Thymus (tissue), 11 donors: Measurements from ENCODE around the gene CPPED1. TPM values are rescaled to one million over a fixed set of nuclear protein-coding genes. Genes with fewer than 3 reads are reported as not detected.

Experiments used
- DNase-seq, 9 donors: peaks; one replicate each; pipeline ENCODE4 v3.0.0-alpha.2; 2013; ENCODE audit warnings: low spot score in 9 of 9, low read depth in 6 of 9, missing footprints in 1 of 9
- H3K27ac ChIP-seq, 2 donors: one replicate each; pipeline ENCODE4 v1.5.1; 2013; ENCODE audit warnings: control low read depth in 1 of 2, low read depth in 1 of 2, low read length in 1 of 2, mild to moderate bottlenecking in 1 of 2, moderate library complexity in 1 of 2
- H3K27me3 ChIP-seq, 2 donors: one replicate each; pipeline ENCODE4 v1.5.1; 2013; ENCODE audit warnings: low read length in 1 of 2; ENCODE audit not compliant: control insufficient read depth in 2 of 2, insufficient read depth in 1 of 2
- H3K36me3 ChIP-seq, 2 donors: one replicate each; pipeline ENCODE4 v1.5.1; 2013; ENCODE audit warnings: low read length in 1 of 2, mild to moderate bottlenecking in 1 of 2, moderate library complexity in 1 of 2; ENCODE audit not compliant: control insufficient read depth in 2 of 2, insufficient read depth in 2 of 2
- H3K4me1 ChIP-seq, 2 donors: one replicate each; pipeline ENCODE4 v1.5.1; 2013; ENCODE audit warnings: low read length in 2 of 2; ENCODE audit not compliant: control insufficient read depth in 2 of 2, insufficient read depth in 2 of 2
- H3K4me3 ChIP-seq, 2 donors: one replicate each; pipeline ENCODE4 v1.5.1; 2013; ENCODE audit warnings: low read length in 2 of 2, control low read depth in 1 of 2, mild to moderate bottlenecking in 1 of 2
- H3K9me3 ChIP-seq, 2 donors: one replicate each; pipeline ENCODE4 v1.5.1; 2013; ENCODE audit warnings: low read length in 1 of 2, mild to moderate bottlenecking in 1 of 2; ENCODE audit not compliant: control insufficient read depth in 2 of 2, insufficient read depth in 1 of 2
- WGBS: extraction: QIAGEN DNeasy Blood & Tissue Kit; methylation state at CpG from one replicate; pipeline ENCODE4 v1.1.7; 2013; 5-methylcytosine and 5-hydroxymethylcytosine counted together
- polyA plus RNA-seq: library from polyadenylated mRNA; stranded (reverse); fragments of 200-250 nt; gene quantifications from one replicate; pipeline ENCODE4 v1.2.3, GENCODE V29; 2013
- total RNA-seq: library from RNA; stranded (reverse); fragments of 120-200 nt; gene quantifications from one replicate; pipeline ENCODE4 v1.2.4, GENCODE V29; 2013
- donor health status: healthy.

CPPED1 gene
- total and polyA plus RNA-seq, 2 donors = 4.0 to 10.1 TPM

DNA sequence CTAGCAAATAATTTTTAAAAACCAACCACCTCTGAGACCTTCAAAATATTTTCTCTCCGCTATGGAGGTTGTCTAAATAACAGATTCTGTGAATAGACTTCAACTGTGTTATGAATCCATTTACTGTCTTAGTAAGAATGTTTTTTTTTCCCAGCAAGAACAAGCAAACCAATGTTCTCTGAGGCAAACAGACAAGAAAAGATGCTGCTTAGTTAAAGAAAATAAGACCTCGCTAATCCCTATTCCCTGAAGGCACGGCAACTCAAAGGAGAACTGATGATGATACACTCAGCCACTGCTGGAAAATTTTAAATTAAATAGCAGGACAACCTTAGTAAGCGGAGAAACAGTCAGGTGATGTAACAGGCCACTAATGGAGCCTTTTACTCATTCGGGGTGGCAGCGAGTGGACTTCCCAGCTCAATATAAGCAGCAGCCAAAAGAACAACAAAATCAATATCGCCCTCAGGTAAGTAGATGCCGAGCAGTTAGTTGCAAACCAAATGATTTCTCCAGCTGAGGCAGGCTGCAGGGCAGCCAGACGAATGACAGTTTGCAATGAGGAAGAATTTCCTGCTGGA is 81.8 kb downstream of the CPPED1 start:
- Histone ChIP-seq H3K36me3 (no peaks in the 10 kb centered on the region), H3K9me3 (no peaks in the 10 kb centered on the region), H3K4me3 (no peak overlapping the region), H3K27ac (no peak overlapping the region), H3K27me3 (no peaks in the 10 kb centered on the region), H3K4me1 (no peaks in the 10 kb centered on the region)
- DNase-seq = no peak
- WGBS = 97% methylated on average over 9 of the region's 9 CpGs

DNA sequence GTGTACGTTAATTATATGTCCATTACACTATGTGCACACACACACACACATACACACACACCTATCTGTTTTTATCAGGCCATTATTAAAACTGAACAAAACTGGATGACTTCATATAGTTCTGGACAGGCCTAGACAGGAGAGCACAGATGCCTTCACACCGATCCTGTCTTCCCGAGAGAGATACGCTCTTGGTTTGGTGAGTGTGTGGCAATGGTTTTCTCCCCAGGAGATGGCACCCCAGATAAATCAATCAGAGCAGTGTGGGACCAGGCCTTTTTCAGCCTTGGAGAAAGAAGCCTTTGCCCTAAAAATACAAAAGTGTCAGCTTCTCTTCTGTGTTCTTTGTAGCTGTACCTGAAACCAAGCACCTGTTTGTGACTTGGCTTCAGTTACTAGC is 83.7 kb downstream of the CPPED1 start:
- Histone ChIP-seq H3K9me3 (no peaks in the 10 kb centered on the region), H3K4me1 (no peaks in the 10 kb centered on the region), H3K36me3 (no peaks in the 10 kb centered on the region), H3K27ac (no peak overlapping the region), H3K27me3 (no peaks in the 10 kb centered on the region), H3K4me3 (no peak overlapping the region)
- WGBS = 96% methylated on average over 4 of the region's 4 CpGs
- DNase-seq = no peak

DNA sequence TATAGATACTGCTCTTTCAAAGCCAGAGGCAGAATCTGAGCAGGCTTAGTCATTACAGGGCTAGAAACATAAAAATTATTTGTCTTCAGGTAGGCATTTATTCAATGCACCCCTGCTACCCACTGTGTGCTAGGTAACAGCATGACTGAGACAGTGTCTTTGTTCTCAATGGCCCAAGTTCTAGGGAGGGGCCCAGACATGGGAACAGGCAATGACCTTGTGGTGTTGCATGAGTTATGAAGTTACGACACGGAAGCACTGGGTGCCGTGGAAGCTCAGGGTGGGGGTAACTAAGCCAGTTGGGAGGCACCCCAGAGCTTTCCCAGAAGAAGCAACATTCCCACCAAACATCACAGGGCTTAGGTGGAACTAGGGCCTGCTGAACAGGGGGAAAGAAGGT is 87.0 kb downstream of the CPPED1 start:
- DNase-seq = no peak
- H3K4me1 ChIP-seq = no peaks in the 10 kb centered on the region
- 96% methylated on average over 3 of the region's 3 CpGs for WGBS
- H3K27me3 ChIP-seq = no peaks in the 10 kb centered on the region
- no peak overlapping the region for H3K4me3 ChIP-seq
- H3K36me3 ChIP-seq = no peaks in the 10 kb centered on the region
- no peak overlapping the region for H3K27ac ChIP-seq
- H3K9me3 ChIP-seq = no peaks in the 10 kb centered on the region

DNA sequence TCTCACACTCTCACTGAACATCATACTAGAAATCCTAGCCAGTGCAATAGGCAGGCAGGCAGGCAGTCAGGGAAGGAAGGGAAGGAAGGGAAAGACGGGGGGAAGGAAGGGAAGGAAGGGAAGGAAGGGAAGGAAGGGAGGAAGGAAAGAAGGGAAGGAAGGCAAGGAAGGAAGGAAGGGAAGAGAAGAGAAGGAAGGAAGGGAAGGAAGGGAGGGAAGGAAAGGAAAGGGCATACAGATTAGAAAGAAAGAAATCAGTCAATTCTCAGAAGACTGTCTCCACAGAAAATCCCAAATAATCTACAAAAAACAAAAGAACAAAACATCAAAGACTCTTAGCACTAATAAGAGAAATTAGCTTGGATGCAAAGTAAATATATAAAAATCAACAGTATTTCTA is 93.9 kb downstream of the CPPED1 start:
- Histone ChIP-seq H3K36me3 (no peaks in the 10 kb centered on the region), H3K9me3 (no peaks in the 10 kb centered on the region), H3K4me3 (no peak overlapping the region), H3K27me3 (no peaks in the 10 kb centered on the region), H3K4me1 (peaks cover 0 to 3% of the 10 kb centered on the region in 2 donors), H3K27ac (no peak overlapping the region)
- no peak for DNase-seq
- 88% methylated on average over 1 of the region's 1 CpG for WGBS

DNA sequence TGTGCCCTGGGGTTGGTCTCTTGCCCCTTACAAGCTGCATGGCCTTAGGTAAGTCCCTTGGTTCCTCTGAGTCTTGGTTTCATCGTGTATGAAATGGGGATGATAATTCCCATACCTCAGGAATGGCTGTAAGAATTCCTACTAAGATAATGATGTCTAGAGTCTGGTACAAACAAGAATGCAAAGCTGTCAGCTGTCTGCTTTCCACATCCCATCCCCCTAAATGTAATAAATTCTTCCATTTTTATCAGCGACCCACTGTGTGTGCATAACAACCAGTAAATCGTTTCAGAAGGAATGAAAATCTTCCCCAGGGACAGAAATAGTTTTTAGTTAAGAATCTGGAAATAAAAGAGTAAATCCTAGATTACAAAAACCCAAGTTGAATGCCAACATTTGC is 95.4 kb downstream of the CPPED1 start:
- no peaks in the 10 kb centered on the region for H3K27me3 ChIP-seq
- WGBS = 95% methylated on average over 3 of the region's 3 CpGs
- H3K4me1 ChIP-seq = peaks cover 0 to 3% of the 10 kb centered on the region in 2 donors
- peaks cover 0 to under 1% of the 10 kb centered on the region in 2 donors for H3K36me3 ChIP-seq
- no peak for DNase-seq
- H3K27ac ChIP-seq = no peak overlapping the region
- no peaks in the 10 kb centered on the region for H3K9me3 ChIP-seq
- H3K4me3 ChIP-seq = no peak overlapping the region

DNA sequence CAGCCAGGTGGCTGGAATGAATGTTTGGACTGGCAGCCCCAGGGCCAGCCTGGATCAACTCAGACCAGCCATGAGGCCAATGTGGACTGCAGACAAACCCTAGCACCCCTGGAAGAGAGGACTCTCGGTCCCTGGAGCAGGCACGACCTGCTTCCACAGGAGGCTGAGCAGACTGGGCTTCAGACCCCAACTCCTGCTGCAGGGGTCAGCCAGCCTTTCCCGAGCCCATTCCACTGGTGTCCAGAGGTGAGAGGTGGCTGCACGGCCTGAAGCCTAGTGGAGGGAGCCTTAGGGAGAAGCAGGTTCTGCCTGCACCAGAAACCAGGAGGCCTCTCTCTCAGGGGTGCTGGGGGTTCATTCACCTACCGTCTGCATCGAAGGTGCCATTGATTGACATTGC is 97.1 kb downstream of the CPPED1 start:
- no peak overlapping the region for H3K27ac ChIP-seq
- 95% methylated on average over 6 of the region's 6 CpGs for WGBS
- peaks cover 0 to 2% of the 10 kb centered on the region in 2 donors for H3K36me3 ChIP-seq
- H3K9me3 ChIP-seq = no peaks in the 10 kb centered on the region
- H3K4me3 ChIP-seq = no peak overlapping the region
- peaks cover 0 to 3% of the 10 kb centered on the region in 2 donors for H3K4me1 ChIP-seq
- no peak for DNase-seq
- H3K27me3 ChIP-seq = no peaks in the 10 kb centered on the region

DNA sequence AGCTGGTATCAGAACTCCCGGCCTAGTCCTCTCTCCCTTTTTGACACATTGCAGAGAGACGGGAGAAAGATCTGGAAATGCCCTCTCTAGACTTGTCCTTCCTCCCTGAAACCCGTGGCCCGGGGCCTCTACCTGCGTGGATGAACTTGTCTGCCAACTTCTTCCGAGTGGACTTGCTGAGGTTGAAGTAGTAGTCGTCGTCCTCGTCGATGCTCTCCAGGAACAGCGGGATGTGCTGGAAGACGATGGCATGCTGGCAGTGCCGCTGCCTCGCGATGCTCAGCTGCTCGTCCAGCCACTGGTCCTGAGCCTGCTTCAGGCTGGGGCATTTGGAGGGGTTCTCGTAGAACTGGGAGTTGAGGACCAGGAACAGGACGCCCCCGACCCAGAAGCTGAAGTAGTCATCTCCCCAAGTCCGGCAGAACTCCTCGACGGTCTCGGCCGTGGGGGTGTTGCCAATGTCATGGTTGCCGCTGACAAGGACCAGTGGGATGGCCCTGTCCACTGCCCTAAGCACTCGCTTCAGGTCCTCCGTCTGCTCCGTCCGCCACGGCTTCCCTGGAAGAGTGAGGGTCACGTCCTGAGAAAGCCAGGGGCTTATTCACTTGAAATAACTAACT is 99.1 kb downstream of the CPPED1 start:
- Histone ChIP-seq H3K27ac (no peak overlapping the region), H3K4me1 (peaks cover 0 to 10% of the 10 kb centered on the region in 2 donors), H3K4me3 (no peak overlapping the region), H3K36me3 (peaks cover 0 to 2% of the 10 kb centered on the region in 2 donors), H3K9me3 (no peaks in the 10 kb centered on the region), H3K27me3 (no peaks in the 10 kb centered on the region)
- 98% methylated on average over 31 of the region's 31 CpGs for WGBS
- no peak for DNase-seq

DNA sequence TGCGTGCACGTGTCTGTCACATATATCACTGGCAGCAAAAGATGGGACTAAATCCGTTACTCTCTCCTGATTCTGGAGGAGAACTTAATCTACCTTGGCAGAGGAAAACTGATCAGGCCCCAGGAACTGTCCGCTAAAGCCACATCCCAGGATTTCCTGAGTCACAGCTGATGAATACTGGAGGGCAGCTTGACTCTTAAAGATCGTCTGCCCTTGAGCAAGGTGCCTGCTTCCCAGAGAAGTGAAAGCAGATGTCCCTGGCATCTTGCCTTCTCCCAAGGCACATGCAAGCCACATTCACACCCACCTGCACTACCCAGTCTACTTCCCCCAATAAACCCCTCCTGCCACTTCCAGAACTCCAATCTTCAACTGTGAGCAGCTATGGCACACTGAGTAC is 99.8 kb downstream of the CPPED1 start:
- DNase-seq = no peak
- Histone ChIP-seq H3K27me3 (no peaks in the 10 kb centered on the region), H3K4me3 (no peak overlapping the region), H3K36me3 (peaks cover 0 to 2% of the 10 kb centered on the region in 2 donors), H3K4me1 (peaks cover 6 to 7% of the 10 kb centered on the region in 2 donors), H3K27ac (no peak overlapping the region), H3K9me3 (no peaks in the 10 kb centered on the region)
- WGBS = 88% methylated on average over 5 of the region's 5 CpGs

DNA sequence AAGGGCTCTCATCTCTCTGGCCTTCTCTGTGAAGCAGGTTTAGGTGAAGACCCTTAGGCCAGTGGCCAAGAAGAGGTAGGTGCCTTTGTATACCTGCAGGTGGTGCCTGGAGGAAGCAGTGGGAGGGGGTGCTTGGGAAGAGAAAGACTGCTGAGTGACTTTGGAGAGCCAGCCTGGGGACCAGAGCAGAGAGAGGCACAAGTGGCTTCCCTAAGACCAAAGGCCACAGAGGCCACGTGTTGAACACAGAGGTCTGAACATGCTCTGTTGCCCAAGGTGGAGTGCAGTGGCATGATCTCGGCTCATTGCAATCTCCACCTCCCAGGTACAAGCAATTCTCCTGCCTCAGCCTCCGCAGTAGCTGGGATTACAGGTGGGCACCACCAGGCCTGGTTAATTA is 103.5 kb downstream of the CPPED1 start:
- no peak overlapping the region for H3K27ac ChIP-seq
- peaks cover 0 to 2% of the 10 kb centered on the region in 2 donors for H3K36me3 ChIP-seq
- H3K4me1 ChIP-seq = peaks cover 7% of the 10 kb centered on the region in 2 donors
- H3K9me3 ChIP-seq = no peaks in the 10 kb centered on the region
- no peak for DNase-seq
- WGBS = 93% methylated on average over 3 of the region's 3 CpGs
- no peak overlapping the region for H3K4me3 ChIP-seq
- H3K27me3 ChIP-seq = no peaks in the 10 kb centered on the region
